ENCODE data around the gene IFFO2.
A peak's percentile ranks its signal among the peaks of the same experiment; 100 is the strongest.

Gene IFFO2

GRCh38 chr1:18890706-18891425 is 65.6 kb downstream of the IFFO2 start:
- no peak for DNase-seq

GRCh38 chr1:18886003-18886335 is 70.5 kb downstream of the IFFO2 start:
- DNase-seq = no peak

- DNase-seq = no peak
Observed at GRCh38 chr1:18885311-18886002, 71.0 kb downstream of the IFFO2 start.

GRCh38 chr1:18884727-18885126 is 71.7 kb downstream of the IFFO2 start:
- DNase-seq = no peak

- no peak for DNase-seq
Observed at GRCh38 chr1:18884419-18884717, 72.1 kb downstream of the IFFO2 start.

- peak; percentile 74 for DNase-seq
Observed at GRCh38 chr1:18883636-18884418, 72.6 kb downstream of the IFFO2 start.

GRCh38 chr1:18883079-18883478 is 73.4 kb downstream of the IFFO2 start:
- DNase-seq = no peak

- DNase-seq = no peak
Observed at GRCh38 chr1:18882486-18882885, 74.0 kb downstream of the IFFO2 start.

GRCh38 chr1:18881642-18882431 is 74.6 kb downstream of the IFFO2 start:
- no peak for DNase-seq

GRCh38 chr1:18881164-18881563 is 75.3 kb downstream of the IFFO2 start:
- DNase-seq = no peak

GRCh38 chr1:18880585-18880984 is 75.9 kb downstream of the IFFO2 start:
- DNase-seq = no peak

- no peak for DNase-seq
Observed at GRCh38 chr1:18879791-18880309, 76.6 kb downstream of the IFFO2 start.

GRCh38 chr1:18879215-18879790 is 77.2 kb downstream of the IFFO2 start:
- no peak for DNase-seq

GRCh38 chr1:18878538-18879214 is 77.8 kb downstream of the IFFO2 start:
- DNase-seq = no peak

GRCh38 chr1:18877282-18877681 is 79.2 kb downstream of the IFFO2 start:
- no peak for DNase-seq

- DNase-seq = no peak
Observed at GRCh38 chr1:18876210-18876609, 80.3 kb downstream of the IFFO2 start.

GRCh38 chr1:18875796-18876128 is 80.7 kb downstream of the IFFO2 start:
- DNase-seq = no peak

- DNase-seq = peak; percentile 68
Observed at GRCh38 chr1:18875107-18875795, 81.2 kb downstream of the IFFO2 start.

GRCh38 chr1:18874600-18874999 is 81.9 kb downstream of the IFFO2 start:
- no peak for DNase-seq

- no peak for DNase-seq
Observed at GRCh38 chr1:18874036-18874435, 82.4 kb downstream of the IFFO2 start.

GRCh38 chr1:18872071-18872611 is 84.3 kb downstream of the IFFO2 start:
- DNase-seq = no peak

Data from activated naive CD4-positive, alpha-beta T cell treated with anti-CD3 and anti-CD28 coated beads, Interleukin-2, amount 50 U/mL, for 16 hours (primary cell).